BLaER1 (cell line): ENCODE results near the gene CRADD.
A peak's percentile ranks its signal among the peaks of the same experiment; 100 is the strongest.

Source experiments
- H3K27ac ChIP-seq: shearing (Covaris generic); formaldehyde crosslinking; 2 replicates; pipeline ENCODE4 v1.8.1; 2022
- H3K27me3 ChIP-seq: shearing (Covaris generic); formaldehyde crosslinking; 2 replicates; pipeline ENCODE4 v1.8.1; 2022
- H3K36me3 ChIP-seq: shearing (Covaris generic); formaldehyde crosslinking; 2 replicates; pipeline ENCODE4 v1.8.1; 2022
- H3K4me1 ChIP-seq: shearing (Covaris generic); formaldehyde crosslinking; 2 replicates; pipeline ENCODE4 v1.8.1; 2022
- H3K4me2 ChIP-seq: shearing (Covaris generic); formaldehyde crosslinking; 2 replicates; pipeline ENCODE4 v1.8.1; 2022
- H3K4me3 ChIP-seq: shearing (Covaris generic); formaldehyde crosslinking; 2 replicates; pipeline ENCODE4 v1.8.1; 2022
- H3K9ac ChIP-seq: shearing (Covaris generic); formaldehyde crosslinking; 2 replicates; pipeline ENCODE4 v1.8.1; 2022
- H3K9me3 ChIP-seq: shearing (Covaris generic); formaldehyde crosslinking; 2 replicates; pipeline ENCODE4 v1.8.1; 2022
- H4K20me1 ChIP-seq: shearing (Covaris generic); formaldehyde crosslinking; 2 replicates; pipeline ENCODE4 v1.8.1; 2022
- Cebpa-rat ChIP-seq: shearing (Covaris generic); IDR thresholded peaks from 2 replicates; pipeline ENCODE4 v1.8.1; 2022

The CRADD gene

GRCh38 chr12:93844164-93844784 is 167.1 kb downstream of the CRADD start:
- H3K4me1 ChIP-seq: peaks cover 37% of the 10 kb centered on the region
- H3K9ac ChIP-seq: no peak overlapping the region
- no peak for TF ChIP-seq Cebpa-rat
- H4K20me1 ChIP-seq: no peaks in the 10 kb centered on the region
- H3K27me3 ChIP-seq: no peaks in the 10 kb centered on the region
- H3K36me3 ChIP-seq: no peaks in the 10 kb centered on the region
- no peak overlapping the region for H3K27ac ChIP-seq
- H3K4me2 ChIP-seq: no peak overlapping the region
- H3K4me3 ChIP-seq: no peak overlapping the region
- peaks cover 6% of the 10 kb centered on the region; the same call in 1 of the 2 replicates for H3K9me3 ChIP-seq

- Histone ChIP-seq H3K9ac (no peak overlapping the region), H3K4me2 (peak overlapping the region; percentile 69), H3K4me3 (no peak overlapping the region), H3K27ac (no peak overlapping the region; the same call in 1 of the 2 replicates), H3K4me1 (peaks cover 47% of the 10 kb centered on the region), H3K27me3 (no peaks in the 10 kb centered on the region), H4K20me1 (no peaks in the 10 kb centered on the region), H3K9me3 (peaks cover 13% of the 10 kb centered on the region), H3K36me3 (peaks cover 6% of the 10 kb centered on the region; the same call in 1 of the 2 replicates)
- TF ChIP-seq Cebpa-rat: no peak
These were observed 169.9 kb downstream of the CRADD start for GRCh38 chr12:93846936-93847516.

- Histone ChIP-seq H3K4me1 (peaks cover 54% of the 10 kb centered on the region), H3K4me3 (no peak overlapping the region), H3K9ac (no peak overlapping the region), H3K27ac (peak overlapping the region; percentile 73), H3K27me3 (no peaks in the 10 kb centered on the region), H3K4me2 (peak overlapping the region; percentile 69), H3K9me3 (peaks cover 13% of the 10 kb centered on the region), H3K36me3 (peaks cover 6% of the 10 kb centered on the region; the same call in 1 of the 2 replicates), H4K20me1 (no peaks in the 10 kb centered on the region)
- peak; percentile 12; the same call in 1 of the 2 replicates for TF ChIP-seq Cebpa-rat
These were observed 170.6 kb downstream of the CRADD start for GRCh38 chr12:93847517-93848474.

GRCh38 chr12:93848523-93849101 is 171.4 kb downstream of the CRADD start:
- Histone ChIP-seq H4K20me1 (no peaks in the 10 kb centered on the region), H3K4me3 (peak overlapping the region; percentile 22; the same call in 1 of the 2 replicates), H3K27ac (peak overlapping the region; percentile 73), H3K4me2 (peak overlapping the region; percentile 69), H3K9ac (no peak overlapping the region), H3K9me3 (peaks cover 13% of the 10 kb centered on the region), H3K4me1 (peaks cover 54% of the 10 kb centered on the region), H3K36me3 (peaks cover 6% of the 10 kb centered on the region; the same call in 1 of the 2 replicates), H3K27me3 (no peaks in the 10 kb centered on the region)
- TF ChIP-seq Cebpa-rat: no peak

- Histone ChIP-seq H3K4me3 (no peak overlapping the region), H3K4me2 (no peak overlapping the region), H3K36me3 (peaks cover 6% of the 10 kb centered on the region; the same call in 1 of the 2 replicates), H3K27me3 (no peaks in the 10 kb centered on the region), H3K4me1 (peaks cover 54% of the 10 kb centered on the region), H3K9ac (no peak overlapping the region), H3K9me3 (peaks cover 13% of the 10 kb centered on the region), H4K20me1 (no peaks in the 10 kb centered on the region), H3K27ac (no peak overlapping the region)
- no peak for TF ChIP-seq Cebpa-rat
These were observed 172.8 kb downstream of the CRADD start for GRCh38 chr12:93849946-93850345.

GRCh38 chr12:93850481-93851256 is 173.5 kb downstream of the CRADD start:
- Histone ChIP-seq H3K9me3 (peaks cover 13% of the 10 kb centered on the region), H3K4me2 (peak overlapping the region; percentile 58), H3K4me1 (peaks cover 54% of the 10 kb centered on the region), H3K27me3 (no peaks in the 10 kb centered on the region), H3K4me3 (no peak overlapping the region), H3K9ac (no peak overlapping the region), H3K36me3 (peaks cover 6% of the 10 kb centered on the region; the same call in 1 of the 2 replicates), H4K20me1 (no peaks in the 10 kb centered on the region), H3K27ac (no peak overlapping the region)
- no peak for TF ChIP-seq Cebpa-rat

- no peak; the same call in 1 of the 2 replicates for TF ChIP-seq Cebpa-rat
- Histone ChIP-seq H3K4me1 (peaks cover 52% of the 10 kb centered on the region), H3K27me3 (no peaks in the 10 kb centered on the region), H3K9ac (no peak overlapping the region), H3K36me3 (peaks cover 6% of the 10 kb centered on the region; the same call in 1 of the 2 replicates), H4K20me1 (no peaks in the 10 kb centered on the region), H3K27ac (no peak overlapping the region), H3K9me3 (peaks cover 13% of the 10 kb centered on the region), H3K4me3 (no peak overlapping the region), H3K4me2 (peak overlapping the region; percentile 58)
These were observed 174.1 kb downstream of the CRADD start for GRCh38 chr12:93851257-93851671.

- H4K20me1 ChIP-seq: no peaks in the 10 kb centered on the region
- no peak overlapping the region for H3K4me3 ChIP-seq
- TF ChIP-seq Cebpa-rat: no peak
- no peaks in the 10 kb centered on the region for H3K27me3 ChIP-seq
- H3K9ac ChIP-seq: no peak overlapping the region
- peak overlapping the region; percentile 58 for H3K4me2 ChIP-seq
- H3K4me1 ChIP-seq: peaks cover 43% of the 10 kb centered on the region
- peaks cover 6% of the 10 kb centered on the region; the same call in 1 of the 2 replicates for H3K36me3 ChIP-seq
- H3K27ac ChIP-seq: no peak overlapping the region; the same call in 1 of the 2 replicates
- H3K9me3 ChIP-seq: peaks cover 13% of the 10 kb centered on the region
These were observed 175.0 kb downstream of the CRADD start for GRCh38 chr12:93852173-93852591.
